SK-N-SH treated with all-trans-retinoic acid at 6 μM for 48 hours (cell line): ENCODE data around the gene ANXA3.

Experiments
- BACH2 ChIP-seq: fragments of 250-450 bp; sonication (Bioruptor Pico); IDR thresholded peaks from 2 replicates; pipeline ENCODE4 v1.9.0; 2021; ENCODE audit warnings: mild to moderate bottlenecking, borderline replicate concordance
- ESRRG ChIP-seq: fragments of 250-450 bp; sonication (Bioruptor Pico); IDR thresholded peaks from 2 replicates; pipeline ENCODE4 v1.6.1; 2021; ENCODE audit warnings: mild to moderate bottlenecking
- OSR1 ChIP-seq: fragments of 250-450 bp; sonication (Bioruptor Pico); IDR thresholded peaks from 2 replicates; pipeline ENCODE4 v1.8.0; 2022; ENCODE audit warnings: moderate library complexity, mild to moderate bottlenecking, inconsistent platforms
- RARB ChIP-seq: fragments of 250-450 bp; sonication (Bioruptor Pico); IDR thresholded peaks from 2 replicates; pipeline ENCODE4 v1.8.0; 2021; ENCODE audit warnings: mild to moderate bottlenecking, moderate library complexity
- TOX ChIP-seq: fragments of 250-450 bp; sonication (Bioruptor Pico); IDR thresholded peaks from 2 replicates; pipeline ENCODE4 v1.8.0; 2021; ENCODE audit warnings: mild to moderate bottlenecking, moderate library complexity, borderline replicate concordance
- TF ChIP-seq, protein P1 (sequence below): fragments of 250-450 bp; sonication (Bioruptor Pico); IDR thresholded peaks from 2 replicates; pipeline ENCODE4 v1.8.0; 2021; ENCODE audit warnings: low read depth, mild to moderate bottlenecking, moderate library complexity, borderline replicate concordance
- TF ChIP-seq, protein P2 (sequence below): fragments of 250-450 bp; sonication (Bioruptor Pico); IDR thresholded peaks from 2 replicates; pipeline ENCODE4 v1.5.1; 2021; ENCODE audit warnings: mild to moderate bottlenecking, moderate library complexity
- TF ChIP-seq, protein P3 (sequence below): fragments of 250-450 bp; sonication (Bioruptor Pico); IDR thresholded peaks from 2 replicates; pipeline ENCODE4 v1.5.1; 2020; ENCODE audit warnings: low read depth, mild to moderate bottlenecking, moderate library complexity

DNA sequence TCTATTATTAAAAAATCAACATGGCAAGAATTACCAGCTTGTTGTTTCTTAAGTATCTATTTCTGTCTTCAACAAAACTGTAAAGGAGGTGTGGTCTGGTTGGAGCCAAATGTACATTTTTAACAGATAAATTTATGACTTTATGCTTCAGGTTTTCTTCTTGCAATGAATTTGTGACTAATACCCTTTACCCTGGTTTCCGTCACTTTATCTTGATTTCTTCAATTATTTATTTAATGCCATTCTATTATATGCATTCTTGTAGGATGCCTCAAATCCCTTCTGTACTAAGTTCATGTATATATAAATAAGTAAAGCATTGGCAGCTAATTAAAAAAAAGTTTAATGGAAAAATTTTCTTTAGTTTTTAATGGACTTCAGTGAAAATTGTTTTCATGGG is 41.5 kb upstream of the ANXA3 start:
- no peak for TF ChIP-seq TOX (CRISPR knock-in tag)
- TF ChIP-seq, protein P1, sequence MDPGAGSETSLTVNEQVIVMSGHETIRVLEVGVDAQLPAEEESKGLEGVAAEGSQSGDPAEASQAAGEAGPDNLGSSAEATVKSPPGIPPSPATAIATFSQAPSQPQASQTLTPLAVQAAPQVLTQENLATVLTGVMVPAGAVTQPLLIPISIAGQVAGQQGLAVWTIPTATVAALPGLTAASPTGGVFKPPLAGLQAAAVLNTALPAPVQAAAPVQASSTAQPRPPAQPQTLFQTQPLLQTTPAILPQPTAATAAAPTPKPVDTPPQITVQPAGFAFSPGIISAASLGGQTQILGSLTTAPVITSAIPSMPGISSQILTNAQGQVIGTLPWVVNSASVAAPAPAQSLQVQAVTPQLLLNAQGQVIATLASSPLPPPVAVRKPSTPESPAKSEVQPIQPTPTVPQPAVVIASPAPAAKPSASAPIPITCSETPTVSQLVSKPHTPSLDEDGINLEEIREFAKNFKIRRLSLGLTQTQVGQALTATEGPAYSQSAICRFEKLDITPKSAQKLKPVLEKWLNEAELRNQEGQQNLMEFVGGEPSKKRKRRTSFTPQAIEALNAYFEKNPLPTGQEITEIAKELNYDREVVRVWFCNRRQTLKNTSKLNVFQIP, result no peak
- TF ChIP-seq, protein P2, sequence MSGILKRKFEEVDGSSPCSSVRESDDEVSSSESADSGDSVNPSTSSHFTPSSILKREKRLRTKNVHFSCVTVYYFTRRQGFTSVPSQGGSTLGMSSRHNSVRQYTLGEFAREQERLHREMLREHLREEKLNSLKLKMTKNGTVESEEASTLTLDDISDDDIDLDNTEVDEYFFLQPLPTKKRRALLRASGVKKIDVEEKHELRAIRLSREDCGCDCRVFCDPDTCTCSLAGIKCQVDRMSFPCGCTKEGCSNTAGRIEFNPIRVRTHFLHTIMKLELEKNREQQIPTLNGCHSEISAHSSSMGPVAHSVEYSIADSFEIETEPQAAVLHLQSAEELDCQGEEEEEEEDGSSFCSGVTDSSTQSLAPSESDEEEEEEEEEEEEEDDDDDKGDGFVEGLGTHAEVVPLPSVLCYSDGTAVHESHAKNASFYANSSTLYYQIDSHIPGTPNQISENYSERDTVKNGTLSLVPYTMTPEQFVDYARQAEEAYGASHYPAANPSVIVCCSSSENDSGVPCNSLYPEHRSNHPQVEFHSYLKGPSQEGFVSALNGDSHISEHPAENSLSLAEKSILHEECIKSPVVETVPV (CRISPR knock-in tag), result no peak
- TF ChIP-seq, protein P3, sequence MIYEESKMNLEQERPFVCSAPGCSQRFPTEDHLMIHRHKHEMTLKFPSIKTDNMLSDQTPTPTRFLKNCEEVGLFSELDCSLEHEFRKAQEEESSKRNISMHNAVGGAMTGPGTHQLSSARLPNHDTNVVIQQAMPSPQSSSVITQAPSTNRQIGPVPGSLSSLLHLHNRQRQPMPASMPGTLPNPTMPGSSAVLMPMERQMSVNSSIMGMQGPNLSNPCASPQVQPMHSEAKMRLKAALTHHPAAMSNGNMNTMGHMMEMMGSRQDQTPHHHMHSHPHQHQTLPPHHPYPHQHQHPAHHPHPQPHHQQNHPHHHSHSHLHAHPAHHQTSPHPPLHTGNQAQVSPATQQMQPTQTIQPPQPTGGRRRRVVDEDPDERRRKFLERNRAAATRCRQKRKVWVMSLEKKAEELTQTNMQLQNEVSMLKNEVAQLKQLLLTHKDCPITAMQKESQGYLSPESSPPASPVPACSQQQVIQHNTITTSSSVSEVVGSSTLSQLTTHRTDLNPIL, result no peak
- TF ChIP-seq RARB, result no peak
- no peak for TF ChIP-seq ESRRG (CRISPR knock-in tag)
- TF ChIP-seq OSR1 (CRISPR knock-in tag), result no peak
- TF ChIP-seq BACH2 (CRISPR knock-in tag), result no peak
